CD4-positive, alpha-beta T cell treated with Interleukin-17A for 4 hours (primary cell): Measurements from ENCODE around the gene CNOT6.
"Not testable (repeated sequence)": the region's sequence is repeated elsewhere in the genome, so short reads cannot be mapped to it uniquely, and the experiment has no call there.

Experiments
- DNase-seq: peaks from one replicate; pipeline ENCODE4 v3.0.0-alpha.2; 2020; ENCODE audit warnings: mixed read lengths

CNOT6 gene

GRCh38 chr5:180521591-180521990, 27.4 kb downstream of the CNOT6 start:
- DNase-seq = no peak

- no peak for DNase-seq
Measured at GRCh38 chr5:180522330-180522729, 28.2 kb downstream of the CNOT6 start.

- no peak for DNase-seq
Measured at GRCh38 chr5:180523629-180524466, 29.7 kb downstream of the CNOT6 start.

- no peak for DNase-seq
Measured at GRCh38 chr5:180525399-180525798, 31.2 kb downstream of the CNOT6 start.

GRCh38 chr5:180526269-180526668, 32.1 kb downstream of the CNOT6 start:
- no peak for DNase-seq

GRCh38 chr5:180527659-180528058, 33.5 kb downstream of the CNOT6 start:
- no peak for DNase-seq

GRCh38 chr5:180531036-180531585, 36.9 kb downstream of the CNOT6 start:
- not testable (repeated sequence) for DNase-seq

GRCh38 chr5:180532268-180532667, 38.1 kb downstream of the CNOT6 start:
- DNase-seq = no peak

- no peak for DNase-seq
Measured at GRCh38 chr5:180533845-180534244, 39.7 kb downstream of the CNOT6 start.

GRCh38 chr5:180535573-180535972, 41.4 kb downstream of the CNOT6 start:
- DNase-seq = no peak

GRCh38 chr5:180540050-180540694, 46.0 kb downstream of the CNOT6 start:
- no peak for DNase-seq

- DNase-seq = no peak
Measured at GRCh38 chr5:180541710-180542109, 47.5 kb downstream of the CNOT6 start.

- DNase-seq = no peak
Measured at GRCh38 chr5:180545248-180545647, 51.1 kb downstream of the CNOT6 start.

GRCh38 chr5:180548563-180548962, 54.4 kb downstream of the CNOT6 start:
- no peak for DNase-seq

- DNase-seq = no peak
Measured at GRCh38 chr5:180553530-180553929, 59.4 kb downstream of the CNOT6 start.

GRCh38 chr5:180555168-180555921, 61.2 kb downstream of the CNOT6 start:
- DNase-seq = no peak

GRCh38 chr5:180557217-180557809, 63.1 kb downstream of the CNOT6 start:
- DNase-seq = no peak

GRCh38 chr5:180558232-180558631, 64.1 kb downstream of the CNOT6 start:
- DNase-seq = no peak

- DNase-seq = no peak
Measured at GRCh38 chr5:180563994-180564393, 69.8 kb downstream of the CNOT6 start.

- DNase-seq = no peak
Measured at GRCh38 chr5:180568914-180569313, 74.7 kb downstream of the CNOT6 start.

- DNase-seq = no peak
Measured at GRCh38 chr5:180575571-180575970, 81.4 kb downstream of the CNOT6 start.

- no peak for DNase-seq
Measured at GRCh38 chr5:180580681-180581080, 86.5 kb downstream of the CNOT6 start.

- no peak for DNase-seq
Measured at GRCh38 chr5:180583738-180584137, 89.6 kb downstream of the CNOT6 start.
